ENCODE measurements around the gene APBB1IP. TPM values are rescaled to one million over a fixed set of nuclear protein-coding genes. Genes with fewer than 3 reads are reported as not detected.
"Not testable (repeated sequence)": the region's sequence is repeated elsewhere in the genome, so short reads cannot be mapped to it uniquely, and the experiment has no call there.

Gene APBB1IP, protein sequence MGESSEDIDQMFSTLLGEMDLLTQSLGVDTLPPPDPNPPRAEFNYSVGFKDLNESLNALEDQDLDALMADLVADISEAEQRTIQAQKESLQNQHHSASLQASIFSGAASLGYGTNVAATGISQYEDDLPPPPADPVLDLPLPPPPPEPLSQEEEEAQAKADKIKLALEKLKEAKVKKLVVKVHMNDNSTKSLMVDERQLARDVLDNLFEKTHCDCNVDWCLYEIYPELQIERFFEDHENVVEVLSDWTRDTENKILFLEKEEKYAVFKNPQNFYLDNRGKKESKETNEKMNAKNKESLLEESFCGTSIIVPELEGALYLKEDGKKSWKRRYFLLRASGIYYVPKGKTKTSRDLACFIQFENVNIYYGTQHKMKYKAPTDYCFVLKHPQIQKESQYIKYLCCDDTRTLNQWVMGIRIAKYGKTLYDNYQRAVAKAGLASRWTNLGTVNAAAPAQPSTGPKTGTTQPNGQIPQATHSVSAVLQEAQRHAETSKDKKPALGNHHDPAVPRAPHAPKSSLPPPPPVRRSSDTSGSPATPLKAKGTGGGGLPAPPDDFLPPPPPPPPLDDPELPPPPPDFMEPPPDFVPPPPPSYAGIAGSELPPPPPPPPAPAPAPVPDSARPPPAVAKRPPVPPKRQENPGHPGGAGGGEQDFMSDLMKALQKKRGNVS
- 10 to 100 TPM; 66.3 to 68.0 TPM for total RNA-seq

DNA sequence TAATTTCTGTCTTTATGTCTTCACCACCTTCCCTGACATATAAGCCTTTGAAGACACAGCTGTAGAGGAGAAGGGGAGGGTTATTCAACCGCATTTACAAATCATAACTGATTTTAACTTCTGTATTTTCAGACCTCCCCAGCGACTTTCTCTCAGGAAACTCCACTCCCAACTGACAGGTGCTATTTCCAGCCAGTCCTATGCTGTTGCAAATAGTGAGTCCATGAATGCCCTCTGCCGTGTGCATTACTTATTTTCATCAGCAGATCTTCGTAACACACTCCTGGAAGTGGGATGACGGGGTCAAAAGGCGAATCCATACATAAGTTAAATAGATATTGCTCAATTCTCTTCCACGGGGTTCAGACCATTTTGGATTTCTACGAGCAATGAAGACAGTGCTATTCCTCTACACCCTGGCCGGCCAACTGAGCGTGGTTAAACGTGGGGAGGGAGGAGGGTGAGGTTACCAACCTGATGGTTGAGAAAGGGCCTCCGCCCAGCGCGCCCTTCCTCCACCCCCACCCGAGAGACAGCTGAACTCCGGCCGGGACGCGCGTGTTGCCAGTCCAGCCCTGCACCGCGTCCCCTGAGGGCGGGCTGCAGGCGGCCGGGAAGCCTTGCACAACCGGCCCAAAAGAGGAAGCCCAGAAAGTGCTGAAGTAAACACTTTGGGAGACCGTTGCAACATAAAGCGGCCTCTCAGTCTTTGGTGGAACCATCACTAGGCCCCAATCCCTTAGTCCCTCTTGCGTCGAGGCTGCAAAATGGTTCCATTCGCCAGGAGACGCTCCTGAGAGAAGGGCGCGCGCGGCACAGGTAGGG is at the start of gene APBB1IP:
TSS of gene APBB1IP (plus strand) at position 705 of the 825 bp plus-strand sequence. CDS start 53,986 bp downstream, outside the sequence.
- Mint-ChIP-seq H3K4me3 (peak within 1 kb of the TSS; percentile 90), H3K4me1 (peaks cover 40% of the 10 kb centered on the region), H3K27ac (peak within 1 kb of the TSS; percentile 94), H3K9me3 (peaks cover 7% of the 10 kb centered on the region), H3K36me3 (peaks cover 23% of the 10 kb centered on the region), H3K27me3 (no peaks in the 10 kb centered on the region)
- peak; percentile 57 for DNase-seq

DNA sequence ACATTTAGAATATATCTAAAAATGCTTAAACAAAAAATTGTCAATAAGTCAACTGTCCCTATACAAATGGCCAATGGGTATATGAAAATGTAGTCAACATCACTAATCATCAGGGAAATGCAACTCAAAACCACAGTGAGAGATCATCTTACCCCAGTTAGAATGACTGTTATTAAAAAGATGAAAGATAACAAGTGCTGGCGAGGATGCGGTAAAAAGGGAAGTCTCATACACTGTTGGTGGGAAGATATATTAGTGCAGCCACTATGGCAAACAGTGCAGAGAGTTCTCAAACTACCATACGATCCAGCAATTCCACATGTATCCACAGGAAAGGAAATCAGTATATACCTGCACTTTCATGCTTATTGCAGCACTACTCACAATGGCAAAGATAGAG is 48.6 kb upstream of the APBB1IP start:
- H3K36me3 Mint-ChIP-seq = no peaks in the 10 kb centered on the region
- no peak for DNase-seq
- H3K4me1 Mint-ChIP-seq = peaks cover 6% of the 10 kb centered on the region
- H3K4me3 Mint-ChIP-seq = no peak overlapping the region
- peaks cover 14% of the 10 kb centered on the region for H3K27me3 Mint-ChIP-seq
- no peak overlapping the region for H3K27ac Mint-ChIP-seq
- peaks cover 4% of the 10 kb centered on the region for H3K9me3 Mint-ChIP-seq

DNA sequence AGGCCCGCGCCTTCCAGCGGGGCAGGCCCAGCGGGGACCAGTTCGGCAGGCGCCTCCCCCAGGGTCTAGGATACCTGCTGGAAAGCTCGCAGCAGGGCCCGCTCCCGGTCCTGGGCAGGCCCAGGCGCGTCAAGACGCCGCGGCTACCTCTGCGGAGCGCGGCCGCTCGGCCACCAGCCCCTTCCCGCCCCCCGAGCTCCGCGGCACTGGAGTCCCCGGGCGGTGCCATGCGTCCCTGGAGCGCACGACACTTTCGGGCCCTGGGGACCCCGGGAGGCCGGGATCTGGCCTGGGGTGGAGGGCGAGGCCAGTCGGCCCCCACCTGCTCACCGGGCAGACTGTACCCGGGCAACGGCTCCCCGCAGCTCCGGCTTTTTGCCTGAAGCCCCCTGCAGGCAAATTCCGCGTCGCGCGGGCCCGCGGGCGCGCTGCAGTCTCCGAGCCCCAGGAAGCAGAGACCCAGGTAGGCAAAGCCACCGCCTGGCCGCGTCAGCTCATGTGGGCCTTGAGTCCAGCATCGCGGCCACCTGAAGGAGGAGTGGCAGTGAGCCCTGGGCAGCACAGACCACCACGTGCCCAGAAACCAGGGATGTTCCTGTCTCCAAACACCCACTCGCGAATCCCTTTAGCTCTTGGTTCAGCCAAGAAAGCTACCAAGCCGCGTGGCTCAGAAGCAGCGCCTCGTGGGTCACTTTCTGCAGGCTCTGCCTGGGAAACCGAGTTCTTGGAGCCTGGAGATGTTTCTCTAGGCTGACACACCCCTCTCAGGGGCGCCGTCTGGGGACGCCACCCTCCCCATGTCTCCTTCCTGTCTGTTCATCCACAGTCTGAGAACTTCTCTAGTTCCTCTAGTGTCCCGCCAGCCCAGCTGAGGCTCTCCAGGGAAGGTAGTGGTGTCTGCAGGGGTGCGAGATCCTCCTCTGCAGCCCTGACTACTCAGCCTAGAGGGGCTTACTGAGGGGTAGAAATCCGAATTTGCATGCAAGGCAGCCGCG is 46.1 kb upstream of the APBB1IP start:
- H3K9me3 Mint-ChIP-seq = peaks cover 4% of the 10 kb centered on the region
- peak overlapping the region; percentile 34 for H3K4me3 Mint-ChIP-seq
- peaks cover 3% of the 10 kb centered on the region for H3K4me1 Mint-ChIP-seq
- DNase-seq = peak; percentile 14
- H3K36me3 Mint-ChIP-seq = no peaks in the 10 kb centered on the region
- no peak overlapping the region for H3K27ac Mint-ChIP-seq
- peaks cover 14% of the 10 kb centered on the region for H3K27me3 Mint-ChIP-seq

DNA sequence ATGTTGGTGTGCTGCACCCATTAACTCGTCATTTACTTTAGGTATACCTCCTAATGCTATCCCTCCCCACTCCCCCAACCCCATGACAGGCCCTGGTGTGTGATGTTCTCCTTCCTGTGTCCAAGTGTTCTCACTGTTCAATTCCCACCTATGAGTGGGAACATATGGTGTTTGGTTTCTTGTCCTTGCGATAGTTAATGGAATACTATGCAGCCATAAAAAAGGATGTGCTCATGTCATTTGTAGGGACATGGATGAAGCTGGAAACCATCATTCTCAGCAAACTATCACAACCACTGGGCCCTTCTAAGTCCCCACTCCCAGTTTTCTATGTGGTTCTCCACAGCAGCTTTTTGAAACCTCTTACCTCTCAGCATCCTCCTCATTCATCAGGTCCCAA is 39.8 kb upstream of the APBB1IP start:
- not testable (repeated sequence) for H3K27ac Mint-ChIP-seq, H3K27me3 Mint-ChIP-seq, H3K4me3 Mint-ChIP-seq

DNA sequence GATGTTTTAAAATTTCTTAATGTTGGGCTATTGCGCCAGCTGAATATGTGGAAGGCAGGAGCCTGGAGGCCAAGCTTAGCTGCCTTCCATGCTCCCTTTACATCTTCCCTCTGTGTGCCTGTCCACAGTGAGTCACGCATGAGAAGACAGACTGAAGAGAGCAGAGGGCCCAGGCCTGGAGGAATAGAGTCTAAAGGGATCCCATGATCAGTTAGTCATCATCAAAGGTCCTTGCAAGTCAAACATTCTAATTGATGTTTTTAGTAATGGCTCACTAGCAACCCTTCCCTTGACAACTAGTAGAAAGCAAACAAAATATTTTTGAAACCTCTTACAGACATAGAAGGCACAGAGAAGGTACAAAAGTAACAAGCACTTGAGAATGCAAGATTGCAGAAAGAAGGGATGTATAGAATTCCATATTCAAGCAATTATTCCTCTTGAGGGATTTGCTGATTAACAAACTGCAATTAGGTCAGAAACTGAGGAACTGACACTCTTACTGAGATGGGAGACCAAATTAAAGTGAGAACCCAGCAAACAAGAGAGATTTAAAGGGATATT is 30.7 kb upstream of the APBB1IP start:
- Mint-ChIP-seq H3K4me1 (peaks cover 2% of the 10 kb centered on the region), H3K27ac (no peak overlapping the region), H3K9me3 (no peaks in the 10 kb centered on the region), H3K27me3 (no peaks in the 10 kb centered on the region), H3K4me3 (no peak overlapping the region), H3K36me3 (no peaks in the 10 kb centered on the region)
- no peak for DNase-seq

More for the DNA sequence above, 39.8 kb upstream of the APBB1IP start:
- not testable (repeated sequence) for H3K4me1 Mint-ChIP-seq, DNase-seq, H3K9me3 Mint-ChIP-seq, H3K36me3 Mint-ChIP-seq

DNA sequence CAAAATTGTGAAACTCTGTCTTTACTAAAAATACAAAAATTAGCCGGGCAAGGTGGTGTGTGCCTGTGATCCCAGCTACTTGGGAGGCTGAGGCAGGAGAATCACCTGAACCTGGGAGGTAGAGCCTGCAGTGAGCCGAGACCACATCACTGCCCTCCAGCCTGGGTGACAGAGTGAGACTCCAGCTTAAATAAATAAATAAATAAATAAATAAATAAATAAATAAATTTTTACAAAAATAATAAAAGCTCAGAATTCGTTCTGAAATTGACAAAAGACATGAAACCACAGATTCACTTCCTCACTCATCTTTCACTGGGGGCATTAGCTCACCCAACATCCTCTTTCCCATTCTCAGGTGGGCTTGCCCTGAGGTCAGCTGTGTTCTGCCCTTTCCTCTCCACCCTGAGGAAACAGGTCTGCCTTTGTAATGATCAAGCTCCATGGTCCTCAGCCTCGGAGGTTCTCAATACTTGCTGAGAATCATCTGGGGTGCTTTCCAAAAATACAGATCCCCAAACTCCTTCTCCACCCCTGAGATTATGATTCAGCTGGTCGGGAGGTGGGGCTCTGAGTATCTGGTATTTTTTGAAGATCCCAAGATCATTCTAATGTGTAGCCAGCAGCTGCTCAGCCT is 29.2 kb upstream of the APBB1IP start:
- Mint-ChIP-seq H3K27me3 (no peaks in the 10 kb centered on the region), H3K4me3 (no peak overlapping the region), H3K27ac (no peak overlapping the region), H3K36me3 (no peaks in the 10 kb centered on the region), H3K9me3 (no peaks in the 10 kb centered on the region), H3K4me1 (peaks cover 2% of the 10 kb centered on the region)
- no peak for DNase-seq

DNA sequence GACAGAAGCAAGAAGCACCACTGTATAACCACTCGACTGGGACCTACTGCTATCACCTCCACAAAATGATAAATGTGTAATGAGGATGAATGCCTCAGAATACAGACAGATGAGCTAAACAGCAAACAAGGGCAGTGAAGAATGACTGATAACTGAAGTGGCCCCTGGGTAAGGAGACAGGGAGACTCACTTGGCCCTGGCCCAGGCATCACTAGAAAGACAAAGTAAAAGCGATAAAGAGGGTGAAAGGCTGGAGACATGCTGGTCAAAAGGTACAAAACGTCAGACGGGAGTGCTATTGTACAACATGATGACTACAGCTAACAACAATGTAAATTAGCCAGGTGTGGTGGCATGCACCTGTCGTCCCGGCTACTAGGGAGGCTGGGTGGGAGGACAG is 27.8 kb upstream of the APBB1IP start:
- no peaks in the 10 kb centered on the region for H3K27me3 Mint-ChIP-seq
- no peaks in the 10 kb centered on the region for H3K36me3 Mint-ChIP-seq
- no peak overlapping the region for H3K27ac Mint-ChIP-seq
- no peak for DNase-seq
- no peak overlapping the region for H3K4me3 Mint-ChIP-seq
- H3K4me1 Mint-ChIP-seq = peaks cover 2% of the 10 kb centered on the region
- H3K9me3 Mint-ChIP-seq = no peaks in the 10 kb centered on the region

DNA sequence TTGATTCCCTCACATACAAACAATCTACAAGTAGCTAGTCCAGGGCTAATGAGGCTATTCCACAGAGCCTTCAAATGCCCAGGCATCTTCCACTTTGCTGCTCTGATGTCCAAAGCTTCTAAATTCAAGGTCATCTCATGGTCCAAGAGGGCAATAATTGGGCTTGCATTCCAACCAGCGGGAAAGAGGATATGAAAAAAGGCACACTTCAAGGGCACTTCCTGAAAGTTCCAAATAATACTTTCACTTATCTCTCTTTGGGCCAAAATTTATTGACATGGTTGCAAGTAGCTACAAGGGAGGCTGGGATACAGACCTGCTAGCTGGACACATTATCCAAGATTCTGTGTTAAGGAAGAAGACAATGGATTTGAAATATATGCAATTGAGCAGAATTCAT is 25.2 kb upstream of the APBB1IP start:
- Mint-ChIP-seq H3K4me3 (no peak overlapping the region), H3K9me3 (no peaks in the 10 kb centered on the region), H3K27ac (no peak overlapping the region), H3K4me1 (peaks cover 2% of the 10 kb centered on the region), H3K36me3 (no peaks in the 10 kb centered on the region), H3K27me3 (no peaks in the 10 kb centered on the region)
- no peak for DNase-seq

DNA sequence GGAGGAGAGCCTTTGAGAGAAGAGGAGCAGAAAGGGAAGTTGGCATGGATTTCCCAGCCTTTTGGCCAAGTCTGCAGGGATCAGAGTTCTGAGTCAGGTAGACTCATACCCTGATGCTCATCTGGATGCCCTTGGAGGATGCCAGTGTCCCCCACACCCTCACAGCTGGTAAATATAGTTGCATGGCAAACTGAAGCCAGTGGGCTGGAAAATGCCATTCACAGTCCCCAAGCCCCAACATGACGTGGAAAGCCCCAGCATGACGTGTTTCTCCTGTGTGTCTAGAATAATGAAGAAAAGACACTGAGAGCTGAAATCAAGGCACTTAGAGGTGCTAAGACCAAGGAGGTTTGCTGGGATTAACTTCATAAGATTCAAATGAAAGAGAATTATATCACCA is 24.8 kb upstream of the APBB1IP start:
- Mint-ChIP-seq H3K27ac (no peak overlapping the region), H3K4me3 (no peak overlapping the region), H3K4me1 (peaks cover 2% of the 10 kb centered on the region), H3K9me3 (no peaks in the 10 kb centered on the region), H3K27me3 (no peaks in the 10 kb centered on the region), H3K36me3 (no peaks in the 10 kb centered on the region)
- no peak for DNase-seq

DNA sequence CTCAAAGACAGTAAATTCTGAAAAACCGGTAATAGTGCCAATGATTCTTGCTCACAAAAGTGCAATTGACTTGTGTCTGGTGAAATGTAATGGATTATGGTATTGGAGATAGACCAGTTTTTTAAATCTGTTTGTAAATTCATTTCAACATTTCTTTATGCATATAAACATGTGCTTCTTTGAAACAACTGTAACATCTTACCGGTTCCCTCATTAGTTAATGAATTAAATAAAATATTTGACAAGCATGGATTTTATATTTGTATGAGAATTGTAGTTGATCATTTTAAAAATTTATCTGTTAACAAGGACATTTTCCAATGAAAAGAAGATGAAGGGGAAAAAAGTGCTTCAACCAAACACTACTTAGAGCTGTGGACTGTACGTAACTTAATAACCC is 21.0 kb upstream of the APBB1IP start:
- H3K4me1 Mint-ChIP-seq = peaks cover 2% of the 10 kb centered on the region

DNA sequence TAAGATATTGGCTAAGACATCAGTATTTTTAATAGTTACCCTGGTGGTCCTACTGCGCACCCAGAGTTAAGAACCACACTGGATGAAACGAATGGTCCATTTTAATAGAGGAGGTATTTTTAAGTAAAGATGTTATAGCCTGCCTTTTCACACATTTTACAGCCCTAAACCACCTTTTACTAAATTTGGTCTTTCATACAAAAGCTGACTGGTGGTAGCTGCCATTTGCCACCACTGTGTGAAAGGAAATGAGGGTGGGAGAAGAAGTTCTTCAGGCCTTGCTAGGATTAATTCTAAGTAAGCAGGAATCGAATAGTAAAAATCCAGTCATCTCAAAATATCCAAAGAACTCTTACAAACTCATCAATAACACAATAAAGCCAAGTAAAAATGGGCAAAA is 15.2 kb upstream of the APBB1IP start:
- H3K36me3 Mint-ChIP-seq = no peaks in the 10 kb centered on the region
- no peak overlapping the region for H3K27ac Mint-ChIP-seq
- peaks cover 2% of the 10 kb centered on the region for H3K9me3 Mint-ChIP-seq
- DNase-seq = no peak
- H3K4me3 Mint-ChIP-seq = no peak overlapping the region
- no peaks in the 10 kb centered on the region for H3K27me3 Mint-ChIP-seq
- no peaks in the 10 kb centered on the region for H3K4me1 Mint-ChIP-seq

More for the DNA sequence above, 21.0 kb upstream of the APBB1IP start:
- Mint-ChIP-seq H3K27ac (no peak overlapping the region), H3K4me3 (no peak overlapping the region), H3K9me3 (no peaks in the 10 kb centered on the region), H3K36me3 (no peaks in the 10 kb centered on the region), H3K27me3 (no peaks in the 10 kb centered on the region)
- DNase-seq = no peak

DNA sequence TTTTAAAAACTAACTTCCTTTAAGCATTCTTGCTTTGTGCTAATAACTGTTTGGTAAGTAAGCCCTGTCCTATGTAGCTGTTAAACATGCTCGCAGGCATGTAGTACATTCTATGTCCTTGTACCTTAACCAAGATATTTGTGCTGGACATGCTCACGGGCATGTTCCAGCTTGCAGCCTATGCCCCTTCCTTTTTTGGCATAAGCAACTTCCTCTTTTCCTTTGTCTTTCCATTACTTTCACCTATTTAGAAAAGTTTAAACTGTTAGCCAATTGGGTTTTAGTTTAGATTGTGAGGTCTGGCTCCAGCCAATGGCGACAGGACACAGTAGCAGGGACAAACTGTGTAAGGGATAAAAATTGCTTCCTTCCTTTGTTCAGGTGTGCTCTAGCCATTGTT is 14.4 kb upstream of the APBB1IP start:
- no peak overlapping the region for H3K4me3 Mint-ChIP-seq
- H3K36me3 Mint-ChIP-seq = no peaks in the 10 kb centered on the region
- no peak overlapping the region for H3K27ac Mint-ChIP-seq
- no peaks in the 10 kb centered on the region for H3K27me3 Mint-ChIP-seq
- no peaks in the 10 kb centered on the region for H3K4me1 Mint-ChIP-seq
- H3K9me3 Mint-ChIP-seq = peaks cover 2% of the 10 kb centered on the region
- no peak for DNase-seq

DNA sequence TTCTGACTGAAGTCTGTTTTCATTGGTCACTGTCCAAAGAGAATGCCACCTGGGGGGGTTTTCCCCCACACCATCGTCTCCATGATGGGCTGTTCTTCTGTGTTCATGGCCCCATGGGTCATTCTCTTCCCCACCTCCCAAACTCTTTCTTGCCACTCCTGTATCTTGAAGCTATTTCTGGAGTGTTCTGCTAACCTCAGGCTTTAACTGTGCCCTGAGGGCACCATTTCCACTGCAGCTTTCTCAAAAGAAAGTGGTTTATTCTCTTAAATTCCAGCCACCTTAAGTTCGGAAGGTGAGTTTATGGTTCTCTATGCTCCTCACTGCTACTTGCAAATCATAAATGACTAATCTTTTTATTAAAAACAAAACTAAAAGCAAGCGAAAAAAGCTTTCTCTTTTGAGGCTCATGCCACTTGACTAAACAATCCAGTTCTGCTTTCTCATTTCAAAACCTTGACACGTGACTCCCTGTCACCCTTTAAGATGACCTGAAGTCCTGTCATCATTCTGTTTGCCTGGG is 7.4 kb upstream of the APBB1IP start:
- H3K27me3 Mint-ChIP-seq = no peaks in the 10 kb centered on the region
- DNase-seq = no peak
- peak overlapping the region; percentile 33 for H3K4me3 Mint-ChIP-seq
- peaks cover 11% of the 10 kb centered on the region for H3K4me1 Mint-ChIP-seq
- H3K9me3 Mint-ChIP-seq = peaks cover 2% of the 10 kb centered on the region
- peak overlapping the region; percentile 91 for H3K27ac Mint-ChIP-seq
- no peaks in the 10 kb centered on the region for H3K36me3 Mint-ChIP-seq

Measured in activated naive CD8-positive, alpha-beta T cell treated with anti-CD3 and anti-CD28 coated beads for 36 hours (primary cell).